ENCODE data around the gene CUX1.

- TF ChIP-seq POLR2AphosphoS5 (IDR thresholded peaks at IDR 0.05; ENCODE audit: low read depth, low read length) (no peak), POLR2A (IDR thresholded peaks at IDR 0.05; ENCODE audit: low read depth, low read length) (no peak)
Measured at GRCh38 chr7:101838837-101839483, 21.5 kb downstream of the CUX1 start.

Measured in GM12892 (cell line).